SU-DHL-6 (cell line): Measurements from ENCODE around the gene LCAT.

Source experiments
- CTCF ChIP-seq: fragments of 200-600 bp; sonication (generic); IDR thresholded peaks from one replicate; pipeline ENCODE4 v1.5.1; 2017; ENCODE audit warnings: antibody characterized with exemption, mild to moderate bottlenecking, low read length, moderate library complexity; ENCODE audit not compliant: insufficient read depth, poor library complexity, severe bottlenecking
- EZH2phosphoT487 ChIP-seq: fragments of 200-600 bp; sonication (generic), shearing (Covaris generic); conservative IDR thresholded peaks from 2 replicates; pipeline ENCODE4 v1.6.1; 2018; ENCODE audit warnings: mild to moderate bottlenecking, antibody characterized with exemption, low read length, moderate library complexity, mixed read lengths

GRCh38 chr16:67986949-67987348 is 43.0 kb upstream of the LCAT start:
- TF ChIP-seq CTCF (no peak), EZH2phosphoT487 (no peak)
